Astrocyte (in vitro differentiated cells and primary cell): Measurements from ENCODE around the gene AGL. TPM values are rescaled to one million over a fixed set of nuclear protein-coding genes. Genes with fewer than 3 reads are reported as not detected.
"Not testable (repeated sequence)": the region's sequence is repeated elsewhere in the genome, so short reads cannot be mapped to it uniquely, and the experiment has no call there.

ENCODE experiments used
- DNase-seq: peaks from one replicate; pipeline ENCODE4 v3.0.0-alpha.2; 2010; ENCODE audit warnings: low read depth
- FAIRE-seq: peaks from 2 replicates; lab custom pipeline; 2011; peaks lifted over from hg19 to GRCh38; lab: Jason Lieb, UNC
- H2AFZ ChIP-seq: 2 replicates; pipeline ENCODE4 v1.6.0; 2012; ENCODE audit warnings: low read depth, low read length, inconsistent platforms
- H3K27ac ChIP-seq: 2 replicates; pipeline ENCODE4 v1.5.1; 2011; ENCODE audit warnings: low read depth, low read length, inconsistent platforms
- H3K27me3 ChIP-seq: 2 replicates; pipeline ENCODE4 v1.6.0; 2011; ENCODE audit warnings: low read length, inconsistent platforms; ENCODE audit not compliant: insufficient read depth
- H3K36me3 ChIP-seq: 2 replicates; pipeline ENCODE4 v1.5.1; 2011; ENCODE audit warnings: low read length, inconsistent platforms; ENCODE audit not compliant: insufficient read depth
- H3K4me1 ChIP-seq: 2 replicates; pipeline ENCODE4 v1.5.1; 2011; ENCODE audit warnings: low read length, inconsistent platforms; ENCODE audit not compliant: insufficient read depth
- H3K4me2 ChIP-seq: 2 replicates; pipeline ENCODE4 v1.6.0; 2012; ENCODE audit warnings: low read length, inconsistent platforms
- H3K4me3 ChIP-seq: 2 replicates; pipeline ENCODE4 v1.5.1; 2011; ENCODE audit warnings: low read depth, mild to moderate bottlenecking, low read length, inconsistent platforms; ENCODE audit not compliant: insufficient read depth
- H3K79me2 ChIP-seq: 2 replicates; pipeline ENCODE4 v1.6.0; 2012; ENCODE audit warnings: mild to moderate bottlenecking, low read length, inconsistent platforms; ENCODE audit not compliant: insufficient read depth
- H3K9ac ChIP-seq: 2 replicates; pipeline ENCODE4 v1.6.0; 2012; ENCODE audit warnings: mild to moderate bottlenecking, low read length, inconsistent platforms
- H3K9me3 ChIP-seq: 2 replicates; pipeline ENCODE4 v1.5.1; 2012; ENCODE audit warnings: low read depth, mild to moderate bottlenecking, low read length, inconsistent platforms; ENCODE audit not compliant: insufficient read depth
- H4K20me1 ChIP-seq: 2 replicates; pipeline ENCODE4 v1.6.0; 2012; ENCODE audit warnings: low read length, inconsistent platforms; ENCODE audit not compliant: insufficient read depth
- H3K27ac Mint-ChIP-seq: one replicate; pipeline ENCODE4 v1.8.0; 2021; ENCODE audit warnings: mild to moderate bottlenecking, mixed read lengths; ENCODE audit not compliant: unreplicated experiment
- H3K27me3 Mint-ChIP-seq: one replicate; pipeline ENCODE4 v1.8.0; 2021; ENCODE audit warnings: low read depth, mixed read lengths; ENCODE audit not compliant: unreplicated experiment
- H3K36me3 Mint-ChIP-seq: one replicate; pipeline ENCODE4 v1.8.0; 2021; ENCODE audit warnings: low read depth, mixed read lengths; ENCODE audit not compliant: unreplicated experiment
- H3K4me1 Mint-ChIP-seq: one replicate; pipeline ENCODE4 v1.8.0; 2021; ENCODE audit warnings: low read depth, mixed read lengths; ENCODE audit not compliant: unreplicated experiment
- H3K4me3 Mint-ChIP-seq: one replicate; pipeline ENCODE4 v1.8.0; 2021; ENCODE audit warnings: mild to moderate bottlenecking, moderate library complexity, mixed read lengths; ENCODE audit not compliant: unreplicated experiment
- H3K9me3 Mint-ChIP-seq: one replicate; pipeline ENCODE4 v1.8.0; 2021; ENCODE audit warnings: mild to moderate bottlenecking, mixed read lengths; ENCODE audit not compliant: unreplicated experiment
- CTCF ChIP-seq: IDR thresholded peaks from 2 replicates; pipeline ENCODE4 v1.5.1; 2011; ENCODE audit warnings: low read depth, mild to moderate bottlenecking, inconsistent platforms, low read length, moderate library complexity; ENCODE audit not compliant: insufficient read depth
- EZH2 ChIP-seq: IDR thresholded peaks from 2 replicates; pipeline ENCODE4 v1.6.1; 2012; ENCODE audit warnings: mild to moderate bottlenecking, low read length, inconsistent platforms; ENCODE audit not compliant: insufficient read depth
- total RNA-seq: library from RNA; stranded (reverse); gene quantifications from 2 replicates; pipeline ENCODE4 v1.2.1, GENCODE V29; 2021

AGL gene
- total RNA-seq, 1 donor from 2014 or later: 11.7 TPM

- Histone ChIP-seq H3K27me3 (no peaks in the 10 kb centered on the region), H4K20me1 (no peaks in the 10 kb centered on the region), H3K4me1 (peaks cover 6% of the 10 kb centered on the region), H3K9ac (no peak overlapping the region), H3K4me3 (no peak overlapping the region), H3K9me3 (no peaks in the 10 kb centered on the region), H3K79me2 (no peaks in the 10 kb centered on the region), H3K27ac (no peak overlapping the region), H2AFZ (no peak overlapping the region), H3K36me3 (no peaks in the 10 kb centered on the region), H3K4me2 (no peak overlapping the region)
- no peaks in the 10 kb centered on the region for H3K27me3 Mint-ChIP-seq
- no peak overlapping the region for H3K27ac Mint-ChIP-seq
- H3K36me3 Mint-ChIP-seq: peaks cover 6% of the 10 kb centered on the region
- TF ChIP-seq CTCF (no peak), EZH2 (no peak)
- FAIRE-seq: no peak
- DNase-seq: no peak
- peaks cover 3% of the 10 kb centered on the region for H3K4me1 Mint-ChIP-seq
- no peak overlapping the region for H3K4me3 Mint-ChIP-seq
- no peaks in the 10 kb centered on the region for H3K9me3 Mint-ChIP-seq
Observed at GRCh38 chr1:99852648-99853047, 2.5 kb downstream of the AGL start.

- Mint-ChIP-seq H3K36me3 (peaks cover 6% of the 10 kb centered on the region), H3K9me3 (no peaks in the 10 kb centered on the region), H3K27me3 (no peaks in the 10 kb centered on the region), H3K27ac (no peak overlapping the region), H3K4me3 (no peak overlapping the region), H3K4me1 (peaks cover 3% of the 10 kb centered on the region)
- Histone ChIP-seq H3K36me3 (no peaks in the 10 kb centered on the region), H2AFZ (no peak overlapping the region), H3K4me2 (no peak overlapping the region), H3K4me3 (no peak overlapping the region), H3K27ac (no peak overlapping the region), H3K9ac (no peak overlapping the region), H4K20me1 (no peaks in the 10 kb centered on the region), H3K4me1 (no peaks in the 10 kb centered on the region), H3K27me3 (no peaks in the 10 kb centered on the region), H3K79me2 (no peaks in the 10 kb centered on the region), H3K9me3 (no peaks in the 10 kb centered on the region)
- DNase-seq (no peak), FAIRE-seq (no peak)
- no peak for TF ChIP-seq CTCF
- TF ChIP-seq EZH2: no peak
Observed at GRCh38 chr1:99855914-99856450, 5.8 kb downstream of the AGL start.

- H3K27ac ChIP-seq, H3K27me3 ChIP-seq, FAIRE-seq, H3K4me2 ChIP-seq, H3K9ac ChIP-seq, H3K9me3 ChIP-seq, H4K20me1 ChIP-seq, H3K36me3 ChIP-seq, H3K4me3 ChIP-seq, H3K36me3 Mint-ChIP-seq, H3K4me1 ChIP-seq, H3K79me2 ChIP-seq, H3K27me3 Mint-ChIP-seq, H3K4me1 Mint-ChIP-seq, H3K27ac Mint-ChIP-seq, H3K4me3 Mint-ChIP-seq, H2AFZ ChIP-seq, H3K9me3 Mint-ChIP-seq, DNase-seq: not testable (repeated sequence)
Observed at GRCh38 chr1:99857041-99857440, 6.9 kb downstream of the AGL start.
